ENCODE results near the gene SPATA6L.

Gene SPATA6L

GRCh38 chr9:4581861-4582565 is 84.3 kb downstream of the SPATA6L start:
- Histone ChIP-seq H3K9me3 (ENCODE audit: control insufficient read depth, low read length) (no peaks in the 10 kb centered on the region), H3K4me1 (ENCODE audit: control insufficient read depth, insufficient read depth, low read length, poor library complexity, severe bottlenecking) (no peaks in the 10 kb centered on the region), H3K4me3 (ENCODE audit: insufficient read depth, low read depth, low read length, poor library complexity, severe bottlenecking) (no peak overlapping the region), H3K27ac (ENCODE audit: insufficient read depth, low read length, poor library complexity, severe bottlenecking) (no peak overlapping the region), H3K36me3 (ENCODE audit: control insufficient read depth, insufficient read depth, low read length) (no peaks in the 10 kb centered on the region), H3K27me3 (replicated peaks; ENCODE audit: control insufficient read depth, insufficient read depth, low read length, poor library complexity, severe bottlenecking) (no peaks in the 10 kb centered on the region)
- DNase-seq = no peak

- Histone ChIP-seq H3K36me3 (ENCODE audit: control insufficient read depth, insufficient read depth, low read length) (no peaks in the 10 kb centered on the region), H3K9me3 (ENCODE audit: control insufficient read depth, low read length) (no peaks in the 10 kb centered on the region), H3K27me3 (replicated peaks; ENCODE audit: control insufficient read depth, insufficient read depth, low read length, poor library complexity, severe bottlenecking) (no peaks in the 10 kb centered on the region), H3K4me3 (ENCODE audit: insufficient read depth, low read depth, low read length, poor library complexity, severe bottlenecking) (no peak overlapping the region), H3K27ac (ENCODE audit: insufficient read depth, low read length, poor library complexity, severe bottlenecking) (no peak overlapping the region), H3K4me1 (ENCODE audit: control insufficient read depth, insufficient read depth, low read length, poor library complexity, severe bottlenecking) (no peaks in the 10 kb centered on the region)
- DNase-seq = no peak
These were observed 85.1 kb downstream of the SPATA6L start for GRCh38 chr9:4581035-4581760.

- no peaks in the 10 kb centered on the region for H3K4me1 ChIP-seq (ENCODE audit: control insufficient read depth, insufficient read depth, low read length, poor library complexity, severe bottlenecking)
- H3K9me3 ChIP-seq (ENCODE audit: control insufficient read depth, low read length) = no peaks in the 10 kb centered on the region
- no peaks in the 10 kb centered on the region for H3K27me3 ChIP-seq (replicated peaks; ENCODE audit: control insufficient read depth, insufficient read depth, low read length, poor library complexity, severe bottlenecking)
- no peak for DNase-seq
- no peak overlapping the region for H3K27ac ChIP-seq (ENCODE audit: insufficient read depth, low read length, poor library complexity, severe bottlenecking)
- H3K36me3 ChIP-seq (ENCODE audit: control insufficient read depth, insufficient read depth, low read length) = no peaks in the 10 kb centered on the region
- no peak overlapping the region for H3K4me3 ChIP-seq (ENCODE audit: insufficient read depth, low read depth, low read length, poor library complexity, severe bottlenecking)
These were observed 87.3 kb downstream of the SPATA6L start for GRCh38 chr9:4579001-4579400.

- no peak for DNase-seq
- Histone ChIP-seq H3K27ac (ENCODE audit: insufficient read depth, low read length, poor library complexity, severe bottlenecking) (no peak overlapping the region), H3K27me3 (replicated peaks; ENCODE audit: control insufficient read depth, insufficient read depth, low read length, poor library complexity, severe bottlenecking) (no peaks in the 10 kb centered on the region)
These were observed 89.8 kb downstream of the SPATA6L start for GRCh38 chr9:4576448-4576847.

DNA sequence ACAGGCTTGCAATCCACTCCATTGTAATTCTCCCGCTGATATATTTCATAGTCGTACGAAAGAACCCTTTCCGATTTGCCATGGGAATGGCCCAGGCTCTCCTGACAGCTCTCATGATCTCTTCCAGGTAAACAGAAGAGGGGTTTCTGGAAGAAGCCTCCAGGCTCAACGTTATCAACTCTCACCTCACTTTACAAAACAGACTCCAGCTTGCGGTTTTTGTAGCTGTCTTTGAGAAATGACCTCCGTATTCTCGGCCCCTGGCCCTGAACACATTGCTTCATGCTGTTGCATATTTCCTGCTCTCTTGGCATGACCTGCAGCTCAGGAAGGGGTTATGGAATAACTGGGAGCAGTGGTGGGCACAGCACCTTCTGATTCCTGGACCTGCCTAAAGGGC is 90.3 kb downstream of the SPATA6L start:
- H3K9me3 ChIP-seq (ENCODE audit: control insufficient read depth, low read length) = no peaks in the 10 kb centered on the region
- DNase-seq = no peak
- H3K4me1 ChIP-seq (ENCODE audit: control insufficient read depth, insufficient read depth, low read length, poor library complexity, severe bottlenecking) = peaks cover 6% of the 10 kb centered on the region
- no peak overlapping the region for H3K4me3 ChIP-seq (ENCODE audit: insufficient read depth, low read depth, low read length, poor library complexity, severe bottlenecking)
- no peaks in the 10 kb centered on the region for H3K27me3 ChIP-seq (replicated peaks; ENCODE audit: control insufficient read depth, insufficient read depth, low read length, poor library complexity, severe bottlenecking)
- no peak overlapping the region for H3K27ac ChIP-seq (ENCODE audit: insufficient read depth, low read length, poor library complexity, severe bottlenecking)
- no peaks in the 10 kb centered on the region for H3K36me3 ChIP-seq (ENCODE audit: control insufficient read depth, insufficient read depth, low read length)

More at GRCh38 chr9:4576448-4576847, 89.8 kb downstream of the SPATA6L start:
- H3K4me1 ChIP-seq (ENCODE audit: control insufficient read depth, insufficient read depth, low read length, poor library complexity, severe bottlenecking) = peaks cover 6% of the 10 kb centered on the region
- H3K4me3 ChIP-seq (ENCODE audit: insufficient read depth, low read depth, low read length, poor library complexity, severe bottlenecking) = no peak overlapping the region
- H3K9me3 ChIP-seq (ENCODE audit: control insufficient read depth, low read length) = no peaks in the 10 kb centered on the region
- no peaks in the 10 kb centered on the region for H3K36me3 ChIP-seq (ENCODE audit: control insufficient read depth, insufficient read depth, low read length)

- H3K4me1 ChIP-seq (ENCODE audit: control insufficient read depth, insufficient read depth, low read length, poor library complexity, severe bottlenecking) = peaks cover 6% of the 10 kb centered on the region
- H3K9me3 ChIP-seq (ENCODE audit: control insufficient read depth, low read length) = no peaks in the 10 kb centered on the region
- H3K36me3 ChIP-seq (ENCODE audit: control insufficient read depth, insufficient read depth, low read length) = no peaks in the 10 kb centered on the region
- no peak overlapping the region for H3K27ac ChIP-seq (ENCODE audit: insufficient read depth, low read length, poor library complexity, severe bottlenecking)
- H3K27me3 ChIP-seq (replicated peaks; ENCODE audit: control insufficient read depth, insufficient read depth, low read length, poor library complexity, severe bottlenecking) = no peaks in the 10 kb centered on the region
- no peak overlapping the region for H3K4me3 ChIP-seq (ENCODE audit: insufficient read depth, low read depth, low read length, poor library complexity, severe bottlenecking)
- no peak for DNase-seq
These were observed 91.5 kb downstream of the SPATA6L start for GRCh38 chr9:4574657-4575243.

DNA sequence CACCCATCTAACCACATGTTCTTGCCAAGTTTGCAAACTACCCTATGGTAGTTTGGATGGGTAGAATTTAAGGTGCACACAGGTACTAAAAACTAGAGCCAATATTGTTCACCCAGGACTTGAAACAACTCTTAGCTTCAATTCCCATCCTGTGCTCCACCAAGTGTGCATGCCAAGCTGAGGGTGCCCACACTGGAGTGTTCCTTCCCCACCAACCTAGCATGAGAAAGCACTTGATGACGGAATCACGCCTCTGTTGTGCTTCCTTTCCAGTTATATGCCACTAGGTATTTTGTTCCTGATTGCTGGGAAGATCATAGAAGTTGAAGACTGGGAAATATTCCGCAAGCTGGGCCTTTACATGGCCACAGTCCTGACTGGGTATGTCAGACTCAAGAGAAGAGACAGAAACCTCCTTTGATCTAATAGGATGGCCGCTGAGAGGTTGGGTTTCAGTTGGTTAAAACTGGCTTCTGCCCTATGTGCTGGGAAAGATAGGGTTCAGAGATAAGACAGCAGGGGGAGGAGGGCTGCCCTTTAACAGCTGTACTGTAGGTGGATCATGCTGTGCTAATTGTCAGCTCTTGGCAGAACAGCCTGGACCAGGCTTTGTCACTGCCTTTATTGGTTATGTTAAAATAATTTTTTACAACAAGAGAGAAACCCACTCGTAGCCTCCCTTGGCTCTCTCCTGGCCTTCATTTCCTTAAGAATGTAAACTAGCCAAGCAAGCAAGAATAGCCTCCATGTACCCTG is 92.5 kb downstream of the SPATA6L start:
- no peak for DNase-seq
- H3K36me3 ChIP-seq (ENCODE audit: control insufficient read depth, insufficient read depth, low read length) = no peaks in the 10 kb centered on the region
- no peaks in the 10 kb centered on the region for H3K9me3 ChIP-seq (ENCODE audit: control insufficient read depth, low read length)
- H3K4me3 ChIP-seq (ENCODE audit: insufficient read depth, low read depth, low read length, poor library complexity, severe bottlenecking) = no peak overlapping the region
- H3K27ac ChIP-seq (ENCODE audit: insufficient read depth, low read length, poor library complexity, severe bottlenecking) = no peak overlapping the region
- peaks cover 6% of the 10 kb centered on the region for H3K4me1 ChIP-seq (ENCODE audit: control insufficient read depth, insufficient read depth, low read length, poor library complexity, severe bottlenecking)
- no peaks in the 10 kb centered on the region for H3K27me3 ChIP-seq (replicated peaks; ENCODE audit: control insufficient read depth, insufficient read depth, low read length, poor library complexity, severe bottlenecking)

DNA sequence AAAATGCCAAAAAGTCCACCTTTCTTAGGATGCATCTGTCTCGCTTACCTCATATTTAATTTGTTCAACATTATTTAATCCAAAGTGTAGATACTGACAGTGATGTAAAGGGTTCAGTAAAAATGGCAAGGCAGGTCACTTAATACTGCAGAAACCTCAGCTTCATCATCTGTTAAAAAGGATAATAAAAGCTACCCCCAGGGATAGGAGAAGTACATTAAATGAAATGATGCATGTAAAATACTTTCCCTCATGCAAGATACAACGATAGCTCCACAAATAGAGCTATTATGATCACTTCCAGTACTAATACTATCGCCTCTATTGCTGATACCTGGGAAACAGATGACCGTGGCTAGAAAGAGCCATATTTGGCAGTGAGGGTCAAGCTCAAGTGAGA is 93.1 kb downstream of the SPATA6L start:
- Histone ChIP-seq H3K4me1 (ENCODE audit: control insufficient read depth, insufficient read depth, low read length, poor library complexity, severe bottlenecking) (peaks cover 6% of the 10 kb centered on the region), H3K4me3 (ENCODE audit: insufficient read depth, low read depth, low read length, poor library complexity, severe bottlenecking) (no peak overlapping the region), H3K27me3 (replicated peaks; ENCODE audit: control insufficient read depth, insufficient read depth, low read length, poor library complexity, severe bottlenecking) (no peaks in the 10 kb centered on the region), H3K27ac (ENCODE audit: insufficient read depth, low read length, poor library complexity, severe bottlenecking) (no peak overlapping the region), H3K36me3 (ENCODE audit: control insufficient read depth, insufficient read depth, low read length) (no peaks in the 10 kb centered on the region), H3K9me3 (ENCODE audit: control insufficient read depth, low read length) (no peaks in the 10 kb centered on the region)
- no peak for DNase-seq

GRCh38 chr9:4572184-4572826 is 94.0 kb downstream of the SPATA6L start:
- H3K36me3 ChIP-seq (ENCODE audit: control insufficient read depth, insufficient read depth, low read length) = no peaks in the 10 kb centered on the region
- DNase-seq = no peak
- H3K27me3 ChIP-seq (replicated peaks; ENCODE audit: control insufficient read depth, insufficient read depth, low read length, poor library complexity, severe bottlenecking) = no peaks in the 10 kb centered on the region
- H3K4me1 ChIP-seq (ENCODE audit: control insufficient read depth, insufficient read depth, low read length, poor library complexity, severe bottlenecking) = peaks cover 6% of the 10 kb centered on the region
- no peaks in the 10 kb centered on the region for H3K9me3 ChIP-seq (ENCODE audit: control insufficient read depth, low read length)
- no peak overlapping the region for H3K4me3 ChIP-seq (ENCODE audit: insufficient read depth, low read depth, low read length, poor library complexity, severe bottlenecking)
- no peak overlapping the region for H3K27ac ChIP-seq (ENCODE audit: insufficient read depth, low read length, poor library complexity, severe bottlenecking)

All from effector memory CD4-positive, alpha-beta T cell (primary cell).